ENCODE data around the gene KIAA0753.

DNA sequence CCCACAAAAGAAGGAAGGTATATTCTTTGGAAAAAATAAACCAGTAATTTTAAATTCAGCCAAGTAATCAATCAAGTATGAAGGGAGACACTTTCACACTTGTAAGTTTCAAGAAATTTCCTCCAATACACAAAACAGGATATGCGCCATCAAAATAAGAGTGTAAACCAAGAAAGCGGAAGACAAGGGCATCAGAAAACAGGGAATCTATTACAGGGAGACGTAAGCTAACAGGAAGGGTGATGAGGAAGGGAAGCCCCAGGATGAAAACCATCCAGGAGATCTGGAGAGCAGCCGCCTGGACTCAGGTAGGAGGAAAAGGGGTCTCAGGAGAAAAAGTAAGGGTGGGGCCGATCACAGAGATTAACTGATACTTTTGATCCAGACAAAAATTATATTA is 52.3 kb downstream of the KIAA0753 start:
- no peak for TF ChIP-seq POLR2A (IDR thresholded peaks at IDR 0.05)
- TF ChIP-seq CTCF (IDR thresholded peaks at IDR 0.05): no peak
- TF ChIP-seq POLR2AphosphoS5 (IDR thresholded peaks at IDR 0.05): no peak

Data from sigmoid colon (tissue), 4 donors.